Epidermal melanocyte (primary cell): Measurements from ENCODE around the gene GOLGA6C.
"Not testable (repeated sequence)": the region's sequence is repeated elsewhere in the genome, so short reads cannot be mapped to it uniquely, and the experiment has no call there.

Experiments
- DNase-seq: peaks from one replicate; pipeline ENCODE4 v3.0.0; 2011; ENCODE audit warnings: low spot score; ENCODE audit not compliant: insufficient read length

The GOLGA6C gene

GRCh38 chr15:75313116-75313845 is 55.1 kb downstream of the GOLGA6C start:
- no peak for DNase-seq

- no peak for DNase-seq
These were observed 56.6 kb downstream of the GOLGA6C start for GRCh38 chr15:75314552-75315290.

- not testable (repeated sequence) for DNase-seq
These were observed 61.2 kb downstream of the GOLGA6C start for GRCh38 chr15:75319231-75319897.
